Peyer's patch (tissue), 4 donors: ENCODE results near the gene CLEC2A. TPM values are rescaled to one million over a fixed set of nuclear protein-coding genes. Genes with fewer than 3 reads are reported as not detected.

Experiments
- DNase-seq, 3 donors: peaks; one replicate each; pipeline ENCODE4 v3.0.0-alpha.2; 2017 to 2019
- H3K27ac ChIP-seq, 4 donors: fragments of 200-600 bp; sonication (generic); one replicate each; pipeline ENCODE4 v1.5.1; 2016 to 2019
- H3K27me3 ChIP-seq, 2 donors: fragments of 200-600 bp; sonication (generic); one replicate each; pipeline ENCODE4 v1.5.1; 2019
- H3K36me3 ChIP-seq, 3 donors: fragments of 200-600 bp; sonication (generic); one replicate each; pipeline ENCODE4 v1.5.1; 2016 to 2019
- H3K4me1 ChIP-seq, 4 donors: fragments of 200-600 bp; sonication (generic); one replicate each; pipeline ENCODE4 v1.5.1; 2016 to 2019
- H3K4me3 ChIP-seq, 4 donors: fragments of 200-600 bp; sonication (generic); 1 replicate in 3 of 4; 2 replicates in 1 of 4; pipeline ENCODE4 v1.5.1; 2016 to 2019; ENCODE audit warnings: mild to moderate bottlenecking in 1 of 4
- H3K9me3 ChIP-seq, 4 donors: fragments of 200-600 bp; sonication (generic); one replicate each; pipeline ENCODE4 v1.5.1; 2016 to 2019; ENCODE audit warnings: mild to moderate bottlenecking in 1 of 4
- POLR2A ChIP-seq, 2 donors: fragments of 450-650 bp; IDR thresholded peaks; one replicate each; pipeline ENCODE4 v1.5.1; 2017; ENCODE audit warnings: antibody characterized with exemption in 2 of 2, mild to moderate bottlenecking in 2 of 2, moderate library complexity in 2 of 2
- total RNA-seq, 4 donors: library from RNA; depleted of rRNA; stranded (reverse); fragments of >200 nt; gene quantifications; one replicate each; pipeline ENCODE4 v1.1.0, GENCODE V29; 2016
- TF ChIP-seq, protein P1 (sequence below), 6 experiments: fragments of 450-650 bp in 4 of 6; fragments of 200-600 bp in 2 of 6; sonication (generic) in 1 of 6; IDR thresholded peaks; one replicate each; pipeline ENCODE4 v1.5.1; 2017 to 2019; ENCODE audit warnings: antibody characterized with exemption in 6 of 6, mild to moderate bottlenecking in 3 of 6, moderate library complexity in 1 of 6

CLEC2A gene
- total RNA-seq, 4 donors from 2014 or later: not detected

DNA sequence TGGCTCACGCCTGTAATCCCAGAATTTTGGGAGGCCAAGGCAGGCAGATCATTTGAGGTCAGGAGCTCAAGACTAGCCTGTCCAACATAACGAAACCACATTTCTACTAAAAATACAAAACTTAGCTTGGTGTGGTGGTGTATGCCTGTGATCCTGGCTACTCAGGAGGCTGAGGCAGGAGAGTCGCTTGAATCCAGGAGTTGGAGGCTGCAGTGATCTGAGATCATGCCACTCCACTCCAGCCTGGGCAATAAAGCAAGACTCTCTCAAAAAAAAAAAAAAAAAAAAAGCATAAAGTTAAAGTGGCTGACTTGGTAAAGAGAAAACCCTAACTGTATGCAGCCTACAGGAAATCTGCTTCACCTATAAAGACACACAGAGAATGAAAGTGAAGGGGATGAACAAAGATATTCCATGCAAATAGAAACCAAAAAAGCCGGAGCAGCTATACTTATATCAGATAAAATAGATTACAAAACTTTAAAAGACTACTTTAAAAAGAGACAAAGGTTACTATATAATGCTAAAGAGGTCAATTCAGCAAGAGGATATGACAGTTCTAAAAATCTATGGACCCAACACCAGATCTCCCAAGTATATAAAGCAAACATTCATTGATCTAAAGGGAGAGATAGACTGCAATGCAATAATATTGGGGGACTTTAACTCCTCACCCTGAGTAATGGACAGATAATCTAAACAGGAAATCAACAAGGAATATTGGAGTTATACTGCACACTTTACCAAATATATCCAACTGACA is 67.1 kb downstream of the CLEC2A start:
- Histone ChIP-seq H3K36me3 (no peaks in the 10 kb centered on the region), H3K27me3 (no peaks in the 10 kb centered on the region), H3K27ac (peak overlapping the region in 2 of 4 donors; percentile 3 to 11), H3K4me1 (no peaks in the 10 kb centered on the region), H3K9me3 (no peaks in the 10 kb centered on the region), H3K4me3 (peak overlapping the region in 2 of 4 donors; percentile 28 to 43)
- DNase-seq: no peak
- TF ChIP-seq POLR2A (IDR thresholded peaks at IDR 0.05): no peak
- TF ChIP-seq, protein P1, sequence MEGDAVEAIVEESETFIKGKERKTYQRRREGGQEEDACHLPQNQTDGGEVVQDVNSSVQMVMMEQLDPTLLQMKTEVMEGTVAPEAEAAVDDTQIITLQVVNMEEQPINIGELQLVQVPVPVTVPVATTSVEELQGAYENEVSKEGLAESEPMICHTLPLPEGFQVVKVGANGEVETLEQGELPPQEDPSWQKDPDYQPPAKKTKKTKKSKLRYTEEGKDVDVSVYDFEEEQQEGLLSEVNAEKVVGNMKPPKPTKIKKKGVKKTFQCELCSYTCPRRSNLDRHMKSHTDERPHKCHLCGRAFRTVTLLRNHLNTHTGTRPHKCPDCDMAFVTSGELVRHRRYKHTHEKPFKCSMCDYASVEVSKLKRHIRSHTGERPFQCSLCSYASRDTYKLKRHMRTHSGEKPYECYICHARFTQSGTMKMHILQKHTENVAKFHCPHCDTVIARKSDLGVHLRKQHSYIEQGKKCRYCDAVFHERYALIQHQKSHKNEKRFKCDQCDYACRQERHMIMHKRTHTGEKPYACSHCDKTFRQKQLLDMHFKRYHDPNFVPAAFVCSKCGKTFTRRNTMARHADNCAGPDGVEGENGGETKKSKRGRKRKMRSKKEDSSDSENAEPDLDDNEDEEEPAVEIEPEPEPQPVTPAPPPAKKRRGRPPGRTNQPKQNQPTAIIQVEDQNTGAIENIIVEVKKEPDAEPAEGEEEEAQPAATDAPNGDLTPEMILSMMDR (IDR thresholded peaks at IDR 0.05): no peak

Other genes with a start within 250 kb of the CLEC2A start
- gene CLECL1, start 199.3 kb downstream of the CLEC2A start, total RNA-seq: 1 to 10 TPM in 2 of 4 donors, not detected in 2; 4.1 to 4.2 TPM
- gene CD69, start 171.5 kb downstream of the CLEC2A start, total RNA-seq: 10 to 100 TPM in 1 of 4 donors, 1 to 10 TPM in 3; 4.4 to 83.3 (median 9.1) TPM
- not detected for gene KLRF1, start 104.9 kb downstream of the CLEC2A start, total RNA-seq
- 10 to 100 TPM in 1 of 4 donors, 1 to 10 TPM in 3; 3.3 to 31.4 (median 5.7) TPM for gene CLEC2B, start 63.0 kb downstream of the CLEC2A start, total RNA-seq
- gene KLRF2, start 50.9 kb downstream of the CLEC2A start, total RNA-seq: not detected
- gene CLEC12A, start 39.0 kb upstream of the CLEC2A start, total RNA-seq: 10 to 100 TPM in 1 of 4 donors, not detected in 3; 10.7 TPM
- gene CLEC1B, start 66.8 kb upstream of the CLEC2A start, total RNA-seq: not detected
- gene CLEC12B, start 78.3 kb upstream of the CLEC2A start, total RNA-seq: not detected
- gene CLEC9A, start 98.3 kb upstream of the CLEC2A start, total RNA-seq: 1 to 10 TPM in 1 of 4 donors, not detected in 3; 2.5 TPM
- gene CLEC1A, start 166.6 kb upstream of the CLEC2A start, total RNA-seq: 1 to 10 TPM in 1 of 4 donors, not detected in 3; 2.1 TPM
- gene CLEC7A, start 197.8 kb upstream of the CLEC2A start, total RNA-seq: 1 to 10 TPM; 1.7 to 6.6 (median 3.2) TPM
- not detected for gene OLR1, start 239.8 kb upstream of the CLEC2A start, total RNA-seq
- gene TMEM52B, start 246.7 kb upstream of the CLEC2A start, total RNA-seq: not detected